Activated gamma-delta T cell treated with anti-CD3 and anti-CD28 coated beads, Interleukin-2, amount 50 U/mL, for 16 hours (primary cell): ENCODE measurements around the gene GYPC.
"Not testable (repeated sequence)": the region's sequence is repeated elsewhere in the genome, so short reads cannot be mapped to it uniquely, and the experiment has no call there.

Source experiments
- DNase-seq: peaks from one replicate; pipeline ENCODE4 v3.0.0-alpha.2; 2020; ENCODE audit warnings: low read depth

Gene GYPC

GRCh38 chr2:126655500-126656430 lies at the start of gene GYPC:
Gene GYPC (plus strand): TSS chr2:126656158. CDS start chr2:126656264, 106 bp downstream.
- no peak for DNase-seq

GRCh38 chr2:126614524-126615227 lies 41.3 kb upstream of the GYPC start:
- DNase-seq, result no peak

GRCh38 chr2:126616606-126617069 lies 39.3 kb upstream of the GYPC start:
- DNase-seq, result no peak

- DNase-seq, result no peak
Measured at GRCh38 chr2:126620302-126620701, 35.7 kb upstream of the GYPC start.

- DNase-seq, result no peak
Measured at GRCh38 chr2:126623000-126623399, 33.0 kb upstream of the GYPC start.

GRCh38 chr2:126627643-126628042 lies 28.3 kb upstream of the GYPC start:
- no peak for DNase-seq

GRCh38 chr2:126634273-126634861 lies 21.6 kb upstream of the GYPC start:
- DNase-seq, result no peak

GRCh38 chr2:126635281-126635680 lies 20.7 kb upstream of the GYPC start:
- DNase-seq, result no peak

GRCh38 chr2:126635736-126636135 lies 20.2 kb upstream of the GYPC start:
- DNase-seq, result no peak

- DNase-seq, result no peak
Measured at GRCh38 chr2:126637386-126637785, 18.6 kb upstream of the GYPC start.

- DNase-seq, result no peak
Measured at GRCh38 chr2:126638746-126639145, 17.2 kb upstream of the GYPC start.

GRCh38 chr2:126639276-126639675 lies 16.7 kb upstream of the GYPC start:
- DNase-seq, result no peak

GRCh38 chr2:126641294-126641693 lies 14.7 kb upstream of the GYPC start:
- not testable (repeated sequence) for DNase-seq

- no peak for DNase-seq
Measured at GRCh38 chr2:126642031-126642430, 13.9 kb upstream of the GYPC start.

GRCh38 chr2:126643431-126643830 lies 12.5 kb upstream of the GYPC start:
- no peak for DNase-seq

- no peak for DNase-seq
Measured at GRCh38 chr2:126643972-126644371, 12.0 kb upstream of the GYPC start.

- no peak for DNase-seq
Measured at GRCh38 chr2:126644630-126645191, 11.2 kb upstream of the GYPC start.

- DNase-seq, result no peak
Measured at GRCh38 chr2:126645211-126645618, 10.7 kb upstream of the GYPC start.

GRCh38 chr2:126646026-126646425 lies 9.9 kb upstream of the GYPC start:
- DNase-seq, result no peak

- not testable (repeated sequence) for DNase-seq
Measured at GRCh38 chr2:126647714-126648344, 8.1 kb upstream of the GYPC start.

- not testable (repeated sequence) for DNase-seq
Measured at GRCh38 chr2:126648345-126648786, 7.6 kb upstream of the GYPC start.

GRCh38 chr2:126649101-126649500 lies 6.9 kb upstream of the GYPC start:
- no peak for DNase-seq
